GM10248 (cell line): ENCODE measurements around the gene MAGEA2B.
"Not testable (repeated sequence)": the region's sequence is repeated elsewhere in the genome, so short reads cannot be mapped to it uniquely, and the experiment has no call there.

ENCODE experiments used
- CTCF ChIA-PET: fragments of 300-600 bp; sonication (Branson Sonifier 250); formaldehyde crosslinking; extraction: SDS; loops from one replicate; lab custom pipeline; 2021; ENCODE audit warnings: antibody characterized with exemption; lab: Yijun Ruan, JAX
- POLR2A ChIA-PET: fragments of 350-650 bp; sonication (Branson Sonifier 250); formaldehyde crosslinking; extraction: SDS; loops from one replicate; lab custom pipeline; 2020; ENCODE audit warnings: antibody characterized with exemption; lab: Yijun Ruan, JAX
- DNase-seq: peaks from one replicate; pipeline ENCODE4 v3.0.0; 2012; ENCODE audit errors: extremely low spot score
- CTCF ChIP-seq: IDR thresholded peaks from 2 replicates; pipeline ENCODE4 v1.5.1; 2012; ENCODE audit warnings: mild to moderate bottlenecking, low read depth; ENCODE audit errors: extremely low read depth, missing control alignments, control extremely low read depth

MAGEA2B gene

GRCh38 chrX:152733261-152733975 is 19.0 kb downstream of the MAGEA2B start, which contains the start of the genes CSAG1 and MAGEA12:
Gene CSAG1, minus strand, starts transcription at chrX:152733721. Its CDS starts 1,261 bp downstream, at chrX:152732460.
Gene MAGEA12, plus strand, starts transcription at chrX:152733757. Its CDS starts 2,405 bp downstream, at chrX:152736162.
- CTCF ChIA-PET = no interaction called here
- POLR2A ChIA-PET = no interaction called here
- no peak for DNase-seq
- no peak for TF ChIP-seq CTCF

GRCh38 chrX:152734143-152734858 is 19.9 kb downstream of the MAGEA2B start:
- CTCF ChIA-PET, POLR2A ChIA-PET, DNase-seq: not testable (repeated sequence)

- POLR2A ChIA-PET = no interaction called here
- DNase-seq = no peak
- TF ChIP-seq CTCF = no peak
- CTCF ChIA-PET = no interaction called here
These were observed 20.7 kb downstream of the MAGEA2B start for GRCh38 chrX:152735101-152735500.

GRCh38 chrX:152735860-152736511 is 21.6 kb downstream of the MAGEA2B start:
- ChIA-PET CTCF (no interaction called here), POLR2A (no interaction called here)
- TF ChIP-seq CTCF = no peak
- no peak for DNase-seq

- POLR2A ChIA-PET, CTCF ChIA-PET, DNase-seq: not testable (repeated sequence)
These were observed 22.1 kb downstream of the MAGEA2B start for GRCh38 chrX:152736528-152736927.

- DNase-seq = no peak
- POLR2A ChIA-PET = no interaction called here
- no peak for TF ChIP-seq CTCF
- CTCF ChIA-PET = no interaction called here
These were observed 24.1 kb downstream of the MAGEA2B start for GRCh38 chrX:152738560-152738959.

- CTCF ChIA-PET, POLR2A ChIA-PET, DNase-seq: not testable (repeated sequence)
These were observed 39.5 kb downstream of the MAGEA2B start, which contains the start of gene MAGEA2 for GRCh38 chrX:152753686-152754650. Gene MAGEA2, minus strand, starts transcription at chrX:152753842. Its CDS starts 2,479 bp downstream, at chrX:152751363.

- CTCF ChIA-PET, POLR2A ChIA-PET, DNase-seq: not testable (repeated sequence)
These were observed 40.4 kb downstream of the MAGEA2B start for GRCh38 chrX:152754871-152755270.

GRCh38 chrX:152758918-152759317 is 44.5 kb downstream of the MAGEA2B start, which contains the start of gene CSAG3:
Gene CSAG3, plus strand, starts transcription at chrX:152759218.
- POLR2A ChIA-PET, CTCF ChIA-PET, DNase-seq: not testable (repeated sequence)

GRCh38 chrX:152759544-152759943 is 45.1 kb downstream of the MAGEA2B start:
- DNase-seq, CTCF ChIA-PET, POLR2A ChIA-PET: not testable (repeated sequence)

- DNase-seq, POLR2A ChIA-PET, CTCF ChIA-PET: not testable (repeated sequence)
These were observed 47.2 kb downstream of the MAGEA2B start for GRCh38 chrX:152761582-152761981.

- DNase-seq, POLR2A ChIA-PET, CTCF ChIA-PET: not testable (repeated sequence)
These were observed 52.1 kb downstream of the MAGEA2B start for GRCh38 chrX:152766562-152766961.
